Neural progenitor cell (in vitro differentiated cells): ENCODE data around the gene RIOK2.

Experiments used
- EZH2phosphoT487 ChIP-seq: fragments of 200-600 bp; sonication (generic); IDR thresholded peaks from 2 replicates; pipeline ENCODE4 v1.6.1; 2017; ENCODE audit warnings: antibody characterized with exemption
- TF ChIP-seq, protein P1 (sequence below): fragments of 200-600 bp; sonication (generic); IDR thresholded peaks from 2 replicates; pipeline ENCODE4 v1.5.1; 2017; ENCODE audit warnings: antibody characterized with exemption, mild to moderate bottlenecking

- TF ChIP-seq, protein P1, sequence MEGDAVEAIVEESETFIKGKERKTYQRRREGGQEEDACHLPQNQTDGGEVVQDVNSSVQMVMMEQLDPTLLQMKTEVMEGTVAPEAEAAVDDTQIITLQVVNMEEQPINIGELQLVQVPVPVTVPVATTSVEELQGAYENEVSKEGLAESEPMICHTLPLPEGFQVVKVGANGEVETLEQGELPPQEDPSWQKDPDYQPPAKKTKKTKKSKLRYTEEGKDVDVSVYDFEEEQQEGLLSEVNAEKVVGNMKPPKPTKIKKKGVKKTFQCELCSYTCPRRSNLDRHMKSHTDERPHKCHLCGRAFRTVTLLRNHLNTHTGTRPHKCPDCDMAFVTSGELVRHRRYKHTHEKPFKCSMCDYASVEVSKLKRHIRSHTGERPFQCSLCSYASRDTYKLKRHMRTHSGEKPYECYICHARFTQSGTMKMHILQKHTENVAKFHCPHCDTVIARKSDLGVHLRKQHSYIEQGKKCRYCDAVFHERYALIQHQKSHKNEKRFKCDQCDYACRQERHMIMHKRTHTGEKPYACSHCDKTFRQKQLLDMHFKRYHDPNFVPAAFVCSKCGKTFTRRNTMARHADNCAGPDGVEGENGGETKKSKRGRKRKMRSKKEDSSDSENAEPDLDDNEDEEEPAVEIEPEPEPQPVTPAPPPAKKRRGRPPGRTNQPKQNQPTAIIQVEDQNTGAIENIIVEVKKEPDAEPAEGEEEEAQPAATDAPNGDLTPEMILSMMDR: no peak
- no peak for TF ChIP-seq EZH2phosphoT487
Observed at GRCh38 chr5:97143704-97144103, 39.3 kb downstream of the RIOK2 start.
